ENCODE measurements around the gene PTPRT. TPM values are rescaled to one million over a fixed set of nuclear protein-coding genes. Genes with fewer than 3 reads are reported as not detected.

Gene PTPRT
- polyA plus RNA-seq, 4 donors, result 0.43 to 1.1 (median 0.60) TPM

- DNase-seq (ENCODE audit: low read depth in 4 of 4, low spot score in 2 of 4), result no peak
Measured at GRCh38 chr20:42985628-42986027, 204.1 kb downstream of the PTPRT start.

GRCh38 chr20:42982218-42982617 is 207.5 kb downstream of the PTPRT start:
- DNase-seq (ENCODE audit: low read depth in 4 of 4, low spot score in 2 of 4), result no peak

- DNase-seq (ENCODE audit: low read depth in 4 of 4, low spot score in 2 of 4), result no peak
Measured at GRCh38 chr20:42981253-42981652, 208.5 kb downstream of the PTPRT start.

GRCh38 chr20:42979720-42980119 is 210.0 kb downstream of the PTPRT start:
- no peak for DNase-seq (ENCODE audit: low read depth in 4 of 4, low spot score in 2 of 4)

- no peak for DNase-seq (ENCODE audit: low read depth in 4 of 4, low spot score in 2 of 4)
Measured at GRCh38 chr20:42978184-42978974, 211.3 kb downstream of the PTPRT start.

GRCh38 chr20:42975974-42976373 is 213.7 kb downstream of the PTPRT start:
- no peak for DNase-seq (ENCODE audit: low read depth in 4 of 4, low spot score in 2 of 4)

- DNase-seq (ENCODE audit: low read depth in 4 of 4, low spot score in 2 of 4), result no peak
Measured at GRCh38 chr20:42974347-42974746, 215.4 kb downstream of the PTPRT start.

GRCh38 chr20:42972591-42972990 is 217.1 kb downstream of the PTPRT start:
- no peak for DNase-seq (ENCODE audit: low read depth in 4 of 4, low spot score in 2 of 4)

- no peak for DNase-seq (ENCODE audit: low read depth in 4 of 4, low spot score in 2 of 4)
Measured at GRCh38 chr20:42968746-42969145, 221.0 kb downstream of the PTPRT start.

- no peak for DNase-seq (ENCODE audit: low read depth in 4 of 4, low spot score in 2 of 4)
Measured at GRCh38 chr20:42963796-42964195, 225.9 kb downstream of the PTPRT start.

GRCh38 chr20:42961771-42962170 is 227.9 kb downstream of the PTPRT start:
- no peak for DNase-seq (ENCODE audit: low read depth in 4 of 4, low spot score in 2 of 4)

GRCh38 chr20:42959996-42960395 is 229.7 kb downstream of the PTPRT start:
- DNase-seq (ENCODE audit: low read depth in 4 of 4, low spot score in 2 of 4), result no peak

- DNase-seq (ENCODE audit: low read depth in 4 of 4, low spot score in 2 of 4), result no peak
Measured at GRCh38 chr20:42958367-42959069, 231.2 kb downstream of the PTPRT start.

GRCh38 chr20:42957704-42958095 is 232.0 kb downstream of the PTPRT start:
- DNase-seq (ENCODE audit: low read depth in 4 of 4, low spot score in 2 of 4), result no peak

- DNase-seq (ENCODE audit: low read depth in 4 of 4, low spot score in 2 of 4), result no peak
Measured at GRCh38 chr20:42957018-42957703, 232.5 kb downstream of the PTPRT start.

- no peak for DNase-seq (ENCODE audit: low read depth in 4 of 4, low spot score in 2 of 4)
Measured at GRCh38 chr20:42955713-42956112, 234.0 kb downstream of the PTPRT start.

- no peak for DNase-seq (ENCODE audit: low read depth in 4 of 4, low spot score in 2 of 4)
Measured at GRCh38 chr20:42954951-42955350, 234.8 kb downstream of the PTPRT start.

- peak in 2 of 4 donors; percentile 9 to 11 for DNase-seq (ENCODE audit: low read depth in 4 of 4, low spot score in 2 of 4)
Measured at GRCh38 chr20:42949950-42950349, 239.8 kb downstream of the PTPRT start.

- no peak for DNase-seq (ENCODE audit: low read depth in 4 of 4, low spot score in 2 of 4)
Measured at GRCh38 chr20:42945234-42945994, 244.3 kb downstream of the PTPRT start.

GRCh38 chr20:42941629-42942028 is 248.1 kb downstream of the PTPRT start:
- no peak for DNase-seq (ENCODE audit: low read depth in 4 of 4, low spot score in 2 of 4)
